PC-9 (cell line): ENCODE results near the gene ISG20. TPM values are rescaled to one million over a fixed set of nuclear protein-coding genes. Genes with fewer than 3 reads are reported as not detected.

Experiments used
- BruUV-seq: library from RNA; stranded (reverse); fragments of 400-500 nt; replicated peaks from 2 replicates; lab custom pipeline; 2021; lab: Mats Ljungman, UMichigan
- CTCF ChIA-PET: fragments of 300-600 bp; sonication (Branson Sonifier 250); formaldehyde crosslinking; loops from one replicate; lab custom pipeline; 2022; ENCODE audit warnings: antibody characterized with exemption; lab: Charles Lee
- POLR2A ChIA-PET: fragments of 300-600 bp; sonication (Branson Sonifier 250); formaldehyde crosslinking; loops from one replicate; lab custom pipeline; 2022; ENCODE audit warnings: antibody characterized with exemption; ENCODE audit not compliant: unreplicated experiment; lab: Charles Lee
- DNase-seq, 2 experiments: peaks; one replicate each; pipeline versions ENCODE4 v3.0.0 to v3.0.0-alpha.2; 2015 to 2022; ENCODE audit warnings: mixed read lengths in 1 of 2
- H2AFZ ChIP-seq: fragments of 200-600 bp; sonication (generic); 2 replicates; pipeline ENCODE4 v1.8.1; 2017; ENCODE audit warnings: antibody characterized with exemption
- H3F3A ChIP-seq: fragments of 200-600 bp; sonication (generic); 2 replicates; pipeline ENCODE4 v1.8.1; 2017; ENCODE audit warnings: antibody characterized with exemption, mild to moderate bottlenecking, low read depth; ENCODE audit not compliant: insufficient read depth
- H3K27ac ChIP-seq: fragments of 200-600 bp; sonication (generic); 2 replicates; pipeline ENCODE4 v1.6.1; 2016; ENCODE audit warnings: mixed run types
- H3K27me3 ChIP-seq: fragments of 200-600 bp; sonication (generic); 2 replicates; pipeline ENCODE4 v1.6.1; 2016; ENCODE audit warnings: low read depth, mixed run types; ENCODE audit not compliant: insufficient read depth
- H3K36me3 ChIP-seq: fragments of 200-600 bp; sonication (generic); 2 replicates; pipeline ENCODE4 v1.6.1; 2016; ENCODE audit warnings: low read depth, mixed run types
- H3K4me1 ChIP-seq: fragments of 200-600 bp; sonication (generic); replicated peaks from 2 replicates; pipeline ENCODE4 v1.6.1; 2016; ENCODE audit warnings: mixed run types; ENCODE audit not compliant: insufficient read depth
- H3K4me2 ChIP-seq: fragments of 200-600 bp; sonication (generic); 2 replicates; pipeline ENCODE4 v1.6.1; 2017; ENCODE audit warnings: mixed run types
- H3K4me3 ChIP-seq: fragments of 200-600 bp; sonication (generic); 2 replicates; pipeline ENCODE4 v1.6.1; 2016; ENCODE audit warnings: mixed run types
- H3K79me2 ChIP-seq: fragments of 200-600 bp; sonication (generic); 2 replicates; pipeline ENCODE4 v1.6.1; 2017; ENCODE audit warnings: low read depth, mixed run types
- H3K9me2 ChIP-seq: fragments of 200-600 bp; sonication (generic); 2 replicates; pipeline ENCODE4 v1.8.1; 2017; ENCODE audit warnings: mild to moderate bottlenecking; ENCODE audit not compliant: insufficient read depth
- H3K9me3 ChIP-seq: fragments of 200-600 bp; sonication (generic); 2 replicates; pipeline ENCODE4 v1.8.1; 2016; ENCODE audit warnings: low read depth; ENCODE audit not compliant: insufficient read depth
- H4K20me1 ChIP-seq: fragments of 200-600 bp; sonication (generic); 2 replicates; pipeline ENCODE4 v1.8.1; 2017; ENCODE audit not compliant: insufficient read depth
- CTCF ChIP-seq: fragments of 200-600 bp; sonication (generic); conservative IDR thresholded peaks from 2 replicates; pipeline ENCODE4 v1.6.1; 2017; ENCODE audit warnings: mixed run types, antibody characterized with exemption, mild to moderate bottlenecking, moderate library complexity
- EZH2 ChIP-seq: fragments of 200-600 bp; sonication (generic); IDR thresholded peaks from 2 replicates; pipeline ENCODE4 v1.8.0; 2017; ENCODE audit warnings: antibody characterized with exemption, low read depth
- intact Hi-C: fragments of 100-400 bp; cut with micrococcal nuclease; formaldehyde crosslinking; loops from one replicate; pipeline ENCODE4 v1.10.0; 2022; ENCODE audit not compliant: unreplicated experiment
- total RNA-seq: library from RNA; stranded (reverse); gene quantifications from 2 replicates; pipeline ENCODE4 v1.2.3, GENCODE V29; 2021

The ISG20 gene
- total RNA-seq, 1 experiment from 2014 or later: 2.5 TPM

GRCh38 chr15:88653200-88654064 is 14.6 kb downstream of the ISG20 start:
- POLR2A ChIA-PET: no interaction called here
- H3K36me3 ChIP-seq: no peaks in the 10 kb centered on the region
- CTCF ChIA-PET: no interaction called here
- no peak overlapping the region for H3K4me2 ChIP-seq
- intact Hi-C loops: loop anchor here (10.0 kb wide), 1 partner anchor 361 kb away; no protein-coding TSS in a partner anchor
- TF ChIP-seq EZH2: no peak
- no peak for TF ChIP-seq CTCF
- H3K9me3 ChIP-seq: no peaks in the 10 kb centered on the region
- H2AFZ ChIP-seq: no peak overlapping the region
- H3F3A ChIP-seq: no peaks in the 10 kb centered on the region
- H3K4me3 ChIP-seq: no peak overlapping the region
- H3K4me1 ChIP-seq: peaks cover 12% of the 10 kb centered on the region
- no peak overlapping the region for H3K27ac ChIP-seq
- BruUV-seq: no TSS peak
- H4K20me1 ChIP-seq: no peaks in the 10 kb centered on the region
- no peaks in the 10 kb centered on the region for H3K79me2 ChIP-seq
- no peaks in the 10 kb centered on the region for H3K27me3 ChIP-seq
- no peaks in the 10 kb centered on the region for H3K9me2 ChIP-seq
- no peak for DNase-seq

- intact Hi-C loops: loop anchor here (5.0 to 10.0 kb wide), 2 partner anchors 360 to 588 kb away; partner anchors contain the start of gene FANCI
- no peak overlapping the region for H3K27ac ChIP-seq
- no peak overlapping the region for H2AFZ ChIP-seq
- no peaks in the 10 kb centered on the region for H3K9me2 ChIP-seq
- H3K79me2 ChIP-seq: no peaks in the 10 kb centered on the region
- H3F3A ChIP-seq: peaks cover 9% of the 10 kb centered on the region; the same call in 1 of the 2 replicates
- CTCF ChIA-PET: no interaction called here
- H4K20me1 ChIP-seq: no peaks in the 10 kb centered on the region
- peaks cover 15% of the 10 kb centered on the region for H3K4me1 ChIP-seq
- no peaks in the 10 kb centered on the region for H3K36me3 ChIP-seq
- POLR2A ChIA-PET: no interaction called here
- H3K27me3 ChIP-seq: no peaks in the 10 kb centered on the region
- no TSS peak for BruUV-seq
- no peaks in the 10 kb centered on the region for H3K9me3 ChIP-seq
- no peak overlapping the region for H3K4me2 ChIP-seq
- TF ChIP-seq CTCF: no peak
- no peak for DNase-seq
- H3K4me3 ChIP-seq: no peak overlapping the region
Measured at GRCh38 chr15:88654430-88655102, 15.8 kb downstream of the ISG20 start.

GRCh38 chr15:88655103-88655553 is 16.3 kb downstream of the ISG20 start:
- H3K4me3 ChIP-seq: no peak overlapping the region
- ChIA-PET POLR2A (no interaction called here), CTCF (interaction anchor here (0.7 kb wide), 1 partner anchor 414 kb away, joined by 3 read pairs; no protein-coding TSS in a partner anchor)
- no peak overlapping the region for H3K4me2 ChIP-seq
- H3K9me2 ChIP-seq: no peaks in the 10 kb centered on the region
- no peaks in the 10 kb centered on the region for H4K20me1 ChIP-seq
- H3K9me3 ChIP-seq: no peaks in the 10 kb centered on the region
- no TSS peak for BruUV-seq
- H3K27me3 ChIP-seq: no peaks in the 10 kb centered on the region
- H3K4me1 ChIP-seq: peaks cover 21% of the 10 kb centered on the region
- no peak overlapping the region for H2AFZ ChIP-seq
- TF ChIP-seq EZH2 (no peak), CTCF (no peak)
- peaks cover 9% of the 10 kb centered on the region; the same call in 1 of the 2 replicates for H3F3A ChIP-seq
- no peak overlapping the region for H3K27ac ChIP-seq
- H3K36me3 ChIP-seq: no peaks in the 10 kb centered on the region
- intact Hi-C loops: loop anchor here (5.0 to 10.0 kb wide), 2 partner anchors 360 to 587 kb away; partner anchors contain the start of gene FANCI
- no peaks in the 10 kb centered on the region for H3K79me2 ChIP-seq
- DNase-seq: no peak
